Neural cell (in vitro differentiated cells): ENCODE results near the gene TRIM40. TPM values are rescaled to one million over a fixed set of nuclear protein-coding genes. Genes with fewer than 3 reads are reported as not detected.
A peak's percentile ranks its signal among the peaks of the same experiment; 100 is the strongest.

Experiments used
- H2AFZ ChIP-seq: fragments of 200-600, 300-800 bp; sonication (generic), shearing (Covaris generic); 2 replicates; pipeline ENCODE4 v1.6.0; 2014; ENCODE audit warnings: low read depth, mild to moderate bottlenecking, antibody characterized with exemption, low read length, moderate library complexity
- H3F3A ChIP-seq: fragments of 200-600 bp; shearing (Covaris generic); 2 replicates; pipeline ENCODE4 v1.6.1; 2016; ENCODE audit warnings: mild to moderate bottlenecking, moderate library complexity, mixed read lengths, antibody characterized with exemption, low read length; ENCODE audit not compliant: insufficient read depth, poor library complexity, severe bottlenecking
- H3K27ac ChIP-seq: fragments of 200-600, 300-800 bp; sonication (generic), shearing (Covaris generic); 2 replicates; pipeline ENCODE4 v1.5.1; 2014; ENCODE audit warnings: mild to moderate bottlenecking, low read length, moderate library complexity
- H3K27me3 ChIP-seq: fragments of 300-800, 200-600 bp; sonication (generic), shearing (Covaris generic); 2 replicates; pipeline ENCODE4 v1.6.0; 2014; ENCODE audit warnings: mild to moderate bottlenecking, low read depth, low read length, moderate library complexity; ENCODE audit not compliant: insufficient read depth
- H3K36me3 ChIP-seq: fragments of 300-800, 200-600 bp; sonication (generic), shearing (Covaris generic); 2 replicates; pipeline ENCODE4 v1.5.1; 2014; ENCODE audit warnings: mild to moderate bottlenecking, antibody characterized with exemption, low read length, moderate library complexity; ENCODE audit not compliant: insufficient read depth
- H3K4me2 ChIP-seq: fragments of 300-800, 200-600 bp; sonication (generic), shearing (Covaris generic); 2 replicates; pipeline ENCODE4 v1.6.0; 2014; ENCODE audit warnings: mild to moderate bottlenecking, low read length
- H3K4me3 ChIP-seq: fragments of 300-800, 200-600 bp; sonication (generic), shearing (Covaris generic); 2 replicates; pipeline ENCODE4 v1.5.1; 2014; ENCODE audit warnings: mild to moderate bottlenecking, low read length, moderate library complexity
- H3K79me2 ChIP-seq: fragments of 200-600 bp; shearing (Covaris generic); replicated peaks from 2 replicates; pipeline ENCODE4 v1.6.0; 2014; ENCODE audit warnings: mild to moderate bottlenecking, low read length, moderate library complexity; ENCODE audit not compliant: insufficient read depth
- H3K9ac ChIP-seq: fragments of 300-800, 200-600 bp; sonication (generic), shearing (Covaris generic); 2 replicates; pipeline ENCODE4 v1.6.1; 2016; ENCODE audit warnings: mild to moderate bottlenecking, low read length, mixed read lengths
- H3K9me2 ChIP-seq: fragments of 200-600 bp; shearing (Covaris generic); 2 replicates; pipeline ENCODE4 v1.6.1; 2016; ENCODE audit warnings: mild to moderate bottlenecking, low read length, mixed read lengths; ENCODE audit not compliant: insufficient read depth
- H3K9me3 ChIP-seq: fragments of 200-600, 300-800 bp; sonication (generic), shearing (Covaris generic); 2 replicates; pipeline ENCODE4 v1.6.1; 2016; ENCODE audit warnings: mild to moderate bottlenecking, mixed run types, low read length, moderate library complexity, mixed read lengths
- H4K20me1 ChIP-seq: fragments of 200-600 bp; shearing (Covaris generic); 2 replicates; pipeline ENCODE4 v1.6.1; 2016; ENCODE audit warnings: mild to moderate bottlenecking, mixed run types; ENCODE audit not compliant: insufficient read depth
- CTCF ChIP-seq: fragments of 450-650 bp; IDR thresholded peaks from 2 replicates; pipeline ENCODE4 v1.5.1; 2014; ENCODE audit warnings: antibody characterized with exemption, mild to moderate bottlenecking, moderate library complexity; ENCODE audit not compliant: poor library complexity, severe bottlenecking
- EP300 ChIP-seq: fragments of 450-650 bp; conservative IDR thresholded peaks from 2 replicates; pipeline ENCODE4 v1.6.1; 2014; ENCODE audit warnings: antibody characterized with exemption, mild to moderate bottlenecking, moderate library complexity; ENCODE audit not compliant: poor library complexity, severe bottlenecking
- EZH2 ChIP-seq: fragments of 200-600, 300-800 bp; shearing (Covaris generic), sonication (generic); IDR thresholded peaks from 2 replicates; pipeline ENCODE4 v1.6.1; 2014; ENCODE audit warnings: antibody characterized with exemption, low read length, borderline replicate concordance, mild to moderate bottlenecking; ENCODE audit not compliant: insufficient read depth, poor library complexity, severe bottlenecking
- MXI1 ChIP-seq: fragments of 450-650 bp; conservative IDR thresholded peaks from 2 replicates; pipeline ENCODE4 v1.6.1; 2014; ENCODE audit warnings: antibody characterized with exemption, mild to moderate bottlenecking; ENCODE audit not compliant: poor library complexity, severe bottlenecking
- POLR2AphosphoS5 ChIP-seq: IDR thresholded peaks from 2 replicates; pipeline ENCODE4 v1.6.1; 2012
- RAD21 ChIP-seq: fragments of 450-650 bp; conservative IDR thresholded peaks from 2 replicates; pipeline ENCODE4 v1.6.1; 2014; ENCODE audit warnings: antibody characterized with exemption, mild to moderate bottlenecking, moderate library complexity
- REST ChIP-seq: IDR thresholded peaks from 2 replicates; pipeline ENCODE4 v1.6.1; 2012; ENCODE audit warnings: borderline replicate concordance
- SMC3 ChIP-seq: fragments of 450-650 bp; conservative IDR thresholded peaks from 2 replicates; pipeline ENCODE4 v1.6.1; 2014; ENCODE audit warnings: antibody characterized with exemption, mild to moderate bottlenecking, moderate library complexity; ENCODE audit not compliant: poor library complexity
- TAF1 ChIP-seq: IDR thresholded peaks from 2 replicates; pipeline ENCODE4 v1.6.1; 2012; ENCODE audit warnings: low read depth
- polyA plus RNA-seq: library from polyadenylated mRNA; depleted of rRNA; stranded (reverse); fragments of >200 nt; gene quantifications from 2 replicates; pipeline ENCODE4 v1.2.3, GENCODE V29; 2014

The TRIM40 gene
- polyA plus RNA-seq, 1 donor from 2014 or later = not detected

- H3K27ac ChIP-seq = no peak overlapping the region
- H3K4me3 ChIP-seq = peak overlapping the region; percentile 53
- H3F3A ChIP-seq = no peaks in the 10 kb centered on the region
- H3K9me3 ChIP-seq = no peaks in the 10 kb centered on the region
- H3K36me3 ChIP-seq = no peaks in the 10 kb centered on the region
- H3K27me3 ChIP-seq = peaks cover 67% of the 10 kb centered on the region
- no peaks in the 10 kb centered on the region for H3K9me2 ChIP-seq
- TF ChIP-seq SMC3 = no peak
- TF ChIP-seq EP300 = no peak
- no peak for TF ChIP-seq RAD21
- TF ChIP-seq REST = no peak
- TF ChIP-seq EZH2 = no peak
- no peak for TF ChIP-seq TAF1
- no peak for TF ChIP-seq CTCF
- no peak for TF ChIP-seq MXI1
- TF ChIP-seq POLR2AphosphoS5 = no peak
- no peaks in the 10 kb centered on the region for H4K20me1 ChIP-seq
- H2AFZ ChIP-seq = no peak overlapping the region
- no peak overlapping the region for H3K4me2 ChIP-seq
- no peak overlapping the region for H3K9ac ChIP-seq
- no peaks in the 10 kb centered on the region for H3K79me2 ChIP-seq
Observed at GRCh38 chr6:30127238-30128093, 8.5 kb upstream of the TRIM40 start.

GRCh38 chr6:30129265-30130178, 6.4 kb upstream of the TRIM40 start:
- Histone ChIP-seq H2AFZ (no peak overlapping the region), H3K4me3 (no peak overlapping the region), H3F3A (no peaks in the 10 kb centered on the region), H3K9me3 (no peaks in the 10 kb centered on the region), H3K27me3 (peaks cover 58% of the 10 kb centered on the region), H4K20me1 (no peaks in the 10 kb centered on the region), H3K4me2 (no peak overlapping the region), H3K79me2 (no peaks in the 10 kb centered on the region), H3K9ac (no peak overlapping the region), H3K9me2 (no peaks in the 10 kb centered on the region), H3K36me3 (no peaks in the 10 kb centered on the region), H3K27ac (no peak overlapping the region)
- TF ChIP-seq SMC3 (no peak), CTCF (no peak), POLR2AphosphoS5 (no peak), MXI1 (no peak), REST (no peak), TAF1 (no peak), RAD21 (no peak), EP300 (no peak), EZH2 (no peak)
